Kidney (tissue), 14 donors: ENCODE measurements around the gene MYO5B. TPM values are rescaled to one million over a fixed set of nuclear protein-coding genes. Genes with fewer than 3 reads are reported as not detected.

Source experiments
- DNase-seq, 5 donors: peaks; one replicate each; pipeline ENCODE4 v3.0.0-alpha.2; 2013 to 2020
- FAIRE-seq: peaks from 2 replicates; lab custom pipeline; 2012; peaks lifted over from hg19 to GRCh38; lab: Jason Lieb, UNC
- H3K27ac ChIP-seq, 2 donors: one replicate each; pipeline ENCODE4 v1.7.0; 2013; ENCODE audit warnings: low read depth in 2 of 2, low read length in 2 of 2, inconsistent platforms in 1 of 2
- H3K27me3 ChIP-seq: one replicate; pipeline ENCODE4 v1.7.1; 2013; ENCODE audit warnings: low read length, inconsistent platforms; ENCODE audit not compliant: control insufficient read depth, insufficient read depth
- H3K36me3 ChIP-seq, 3 donors: one replicate each; pipeline versions ENCODE4 v1.7.0 to v1.7.1; 2013; ENCODE audit warnings: low read length in 3 of 3, control low read depth in 1 of 3, inconsistent platforms in 1 of 3; ENCODE audit not compliant: insufficient read depth in 3 of 3, control insufficient read depth in 2 of 3
- H3K4me1 ChIP-seq, 3 donors: one replicate each; pipeline versions ENCODE4 v1.7.0 to v1.7.1; 2013; ENCODE audit warnings: low read length in 3 of 3, inconsistent platforms in 1 of 3, low read depth in 1 of 3; ENCODE audit not compliant: control insufficient read depth in 2 of 3, insufficient read depth in 2 of 3
- H3K4me3 ChIP-seq, 3 donors: one replicate each; pipeline versions ENCODE4 v1.7.0 to v1.8.1; 2013; ENCODE audit warnings: low read length in 3 of 3, control low read depth in 1 of 3, inconsistent platforms in 1 of 3
- H3K9ac ChIP-seq, 3 donors: one replicate each; pipeline versions ENCODE4 v1.7.0 to v1.7.1; 2013; ENCODE audit warnings: low read length in 3 of 3, control low read depth in 1 of 3, inconsistent platforms in 1 of 3
- H3K9me3 ChIP-seq, 3 donors: one replicate each; pipeline versions ENCODE4 v1.7.0 to v1.7.1; 2013; ENCODE audit warnings: low read length in 3 of 3, control low read depth in 1 of 3, inconsistent platforms in 1 of 3; ENCODE audit not compliant: control insufficient read depth in 2 of 3, insufficient read depth in 1 of 3
- CTCF ChIP-seq: IDR thresholded peaks from 3 replicates; pipeline ENCODE4 v1.5.1; 2012; ENCODE audit warnings: mild to moderate bottlenecking, moderate library complexity, borderline replicate concordance; ENCODE audit not compliant: insufficient read depth; ENCODE audit errors: extremely low read depth
- intact Hi-C: fragments of 100-400 bp; cut with DNase I; formaldehyde crosslinking; loops from one replicate; pipeline ENCODE4 v1.11.1; 2022
- polyA plus RNA-seq: library from polyadenylated mRNA; stranded (reverse); fragments of 350-450 nt; fragmentation: Illumina TruSeq; extraction: RNeasy Lipid Tissue Mini Kit (QIAGEN cat#74804); gene quantifications from one replicate; pipeline ENCODE4 v1.2.3, GENCODE V29; 2014; ENCODE audit warnings: low read depth, low replicate concordance; ENCODE audit not compliant: insufficient read depth
- total RNA-seq: library from RNA; stranded (reverse); fragmentation: NEBNext Ultra II Directional; extraction: Animal tissue kit (Norgen Biotek cat#: 25700); gene quantifications from one replicate; pipeline ENCODE4 v1.2.1, GENCODE V29; 2021
- donor health status: control.
- donor health status: control.
- donor health status: control.
- donor health status: control.
- donor health status: control.
- donor health status: DM: yes; HTN: yes; CAD: no.
- donor health status: Normal renal cell carcinoma (clear cell type).

Gene MYO5B
- total and polyA plus RNA-seq, 2 donors from 2014 or later, result 17.8 to 43.8 TPM

GRCh38 chr18:49845629-49846360, 349.2 kb downstream of the MYO5B start:
- H3K36me3 ChIP-seq, result peaks cover 0 to 3% (median 0%) of the 10 kb centered on the region in 3 donors
- no peak overlapping the region for H3K27ac ChIP-seq
- H3K4me1 ChIP-seq, result no peaks in the 10 kb centered on the region
- intact Hi-C loops, result no loop called here
- no peak overlapping the region for H3K4me3 ChIP-seq
- no peaks in the 10 kb centered on the region for H3K27me3 ChIP-seq
- no peak for TF ChIP-seq CTCF
- DNase-seq (no peak), FAIRE-seq (no peak)
- no peaks in the 10 kb centered on the region for H3K9me3 ChIP-seq
- no peak overlapping the region for H3K9ac ChIP-seq

- Histone ChIP-seq H3K27me3 (no peaks in the 10 kb centered on the region), H3K4me1 (no peaks in the 10 kb centered on the region), H3K9ac (no peak overlapping the region), H3K9me3 (no peaks in the 10 kb centered on the region), H3K36me3 (peaks cover 0 to 3% (median 0%) of the 10 kb centered on the region in 3 donors), H3K27ac (no peak overlapping the region), H3K4me3 (no peak overlapping the region)
- DNase-seq, result no peak
- no peak for FAIRE-seq
- intact Hi-C loops, result no loop called here
- no peak for TF ChIP-seq CTCF
Measured at GRCh38 chr18:49844903-49845302, 350.0 kb downstream of the MYO5B start.

- Histone ChIP-seq H3K9me3 (no peaks in the 10 kb centered on the region), H3K27me3 (no peaks in the 10 kb centered on the region), H3K36me3 (peaks cover 0 to 5% (median 0%) of the 10 kb centered on the region in 3 donors), H3K9ac (no peak overlapping the region), H3K4me3 (no peak overlapping the region), H3K27ac (no peak overlapping the region), H3K4me1 (no peaks in the 10 kb centered on the region)
- no peak for DNase-seq
- intact Hi-C loops, result no loop called here
- no peak for TF ChIP-seq CTCF
- FAIRE-seq, result no peak
Measured at GRCh38 chr18:49843778-49844625, 350.9 kb downstream of the MYO5B start.
